Keratinocyte (primary cell): ENCODE results near the gene ERC1. TPM values are rescaled to one million over a fixed set of nuclear protein-coding genes. Genes with fewer than 3 reads are reported as not detected.

Experiments
- DNase-seq: peaks from one replicate; pipeline ENCODE4 v3.0.0-alpha.2; 2011; ENCODE audit warnings: low read depth, missing footprints, low spot score
- FAIRE-seq: peaks from 2 replicates; lab custom pipeline; 2011; peaks lifted over from hg19 to GRCh38; lab: Jason Lieb, UNC
- H2AFZ ChIP-seq: 2 replicates; pipeline ENCODE4 v1.6.0; 2012; ENCODE audit warnings: low read length, control low read depth, inconsistent platforms; ENCODE audit not compliant: control insufficient read depth
- H3K27ac ChIP-seq: 2 replicates; pipeline ENCODE4 v1.5.1; 2011; ENCODE audit warnings: low read length; ENCODE audit not compliant: control insufficient read depth, insufficient read depth
- H3K27me3 ChIP-seq: 3 replicates; pipeline ENCODE4 v1.6.0; 2011; ENCODE audit warnings: low read length; ENCODE audit not compliant: control insufficient read depth, insufficient read depth; ENCODE audit errors: extremely low read depth
- H3K36me3 ChIP-seq, 2 experiments: 2 replicates in 1 of 2; 3 replicates in 1 of 2; pipeline ENCODE4 v1.5.1; 2011; ENCODE audit warnings: low read length in 2 of 2, mild to moderate bottlenecking in 1 of 2; ENCODE audit not compliant: control insufficient read depth in 2 of 2, insufficient read depth in 2 of 2; ENCODE audit errors: extremely low read depth in 1 of 2
- H3K4me1 ChIP-seq: 3 replicates; pipeline ENCODE4 v1.5.1; 2011; ENCODE audit warnings: low read length; ENCODE audit not compliant: control insufficient read depth, insufficient read depth; ENCODE audit errors: extremely low read depth
- H3K4me2 ChIP-seq: 3 replicates; pipeline ENCODE4 v1.6.0; 2011; ENCODE audit warnings: low read depth, low read length; ENCODE audit not compliant: control insufficient read depth, insufficient read depth; ENCODE audit errors: extremely low read depth
- H3K4me3 ChIP-seq, 3 experiments: fragments of 200-600 bp in 1 of 3; sonication (generic) in 1 of 3; 2 replicates in 2 of 3; 3 replicates in 1 of 3; pipeline ENCODE4 v1.5.1; 2011 to 2016; ENCODE audit warnings: low read length in 3 of 3, mild to moderate bottlenecking in 3 of 3, control low read depth in 2 of 3, inconsistent platforms in 1 of 3, low read depth in 1 of 3, mixed read lengths in 1 of 3, mixed run types in 1 of 3, moderate library complexity in 1 of 3; ENCODE audit not compliant: control insufficient read depth in 2 of 3, insufficient read depth in 2 of 3; ENCODE audit errors: extremely low read depth in 1 of 3
- H3K79me2 ChIP-seq: 2 replicates; pipeline ENCODE4 v1.6.0; 2012; ENCODE audit warnings: low read length; ENCODE audit not compliant: control insufficient read depth, insufficient read depth
- H3K9ac ChIP-seq: 3 replicates; pipeline ENCODE4 v1.6.0; 2011; ENCODE audit warnings: low read length; ENCODE audit not compliant: control insufficient read depth, insufficient read depth; ENCODE audit errors: extremely low read depth
- H3K9me1 ChIP-seq: 3 replicates; pipeline ENCODE4 v1.6.0; 2011; ENCODE audit warnings: low read length; ENCODE audit not compliant: control insufficient read depth, insufficient read depth; ENCODE audit errors: extremely low read depth
- H3K9me3 ChIP-seq: 2 replicates; pipeline ENCODE4 v1.5.1; 2012; ENCODE audit warnings: low read depth, low read length; ENCODE audit not compliant: control insufficient read depth
- H4K20me1 ChIP-seq: 3 replicates; pipeline ENCODE4 v1.6.0; 2011; ENCODE audit warnings: low read length; ENCODE audit not compliant: control insufficient read depth, insufficient read depth; ENCODE audit errors: extremely low read depth
- CTCF ChIP-seq, 3 experiments: IDR thresholded peaks in 1 of 3; conservative IDR thresholded peaks in 1 of 3; optimal IDR thresholded peaks in 1 of 3; 2 replicates in 2 of 3; 3 replicates in 1 of 3; pipeline versions ENCODE3 to v1.5.1; 2011; ENCODE audit warnings: low read length in 3 of 3, mild to moderate bottlenecking in 3 of 3, moderate library complexity in 2 of 3, control low read depth in 1 of 3, inconsistent platforms in 1 of 3; ENCODE audit not compliant: insufficient read depth in 2 of 3; ENCODE audit errors: extremely low read depth in 1 of 3
- EZH2 ChIP-seq: IDR thresholded peaks from one replicate; pipeline ENCODE4 v1.6.1; 2012; ENCODE audit warnings: inconsistent platforms, mild to moderate bottlenecking, low read length, moderate library complexity
- dilution Hi-C: fragments of 300-500 bp; cut with MboI; formaldehyde crosslinking; loops from one replicate; pipeline ENCODE4 v1.7.0; 2020; ENCODE audit warnings: low sequenced_read_pairs; ENCODE audit not compliant: extremely low pct_ligation_motif_present
- polyA plus RNA-seq, 5 experiments: library from polyadenylated mRNA; depleted of rRNA in 3 of 5; stranded (reverse) in 3 of 5; stranded (forward) in 1 of 5; unstranded in 1 of 5; fragments of >200 nt; gene quantifications; 1 replicate in 1 of 5; 2 replicates in 3 of 5; 3 replicates in 1 of 5; pipeline versions ENCODE4 v1.2.1 to v1.2.3, GENCODE V29; 2011 to 2012; ENCODE audit warnings: missing spikeins in 2 of 5, low read depth in 1 of 5, low replicate concordance in 1 of 5

ERC1 gene
- polyA plus RNA-seq, 1 donor (not counting 4 experiments of a cell fraction or from before 2014, with no cell fraction given): 16.1 TPM

GRCh38 chr12:1351926-1352325 is 360.9 kb downstream of the ERC1 start:
- no peaks in the 10 kb centered on the region for H3K9me1 ChIP-seq
- no peaks in the 10 kb centered on the region for H4K20me1 ChIP-seq
- H3K9me3 ChIP-seq: no peaks in the 10 kb centered on the region
- dilution Hi-C loops: no loop called here
- peaks cover 0 to 1% of the 10 kb centered on the region in 2 experiments for H3K36me3 ChIP-seq
- H3K79me2 ChIP-seq: no peaks in the 10 kb centered on the region
- H3K27ac ChIP-seq: no peak overlapping the region
- TF ChIP-seq CTCF (optimal IDR thresholded peaks at IDR 0.05 in 1 of 3, IDR thresholded peaks at IDR 0.05 in 1 of 3, conservative IDR thresholded peaks at IDR 0.05 in 1 of 3; ENCODE audit: extremely low read depth in 1 of 3, insufficient read depth in 2 of 3, low read length in 3 of 3) (no peak), EZH2 (no peak)
- H3K9ac ChIP-seq: no peak overlapping the region
- H3K27me3 ChIP-seq: no peaks in the 10 kb centered on the region
- FAIRE-seq (no peak), DNase-seq (no peak)
- no peak overlapping the region for H3K4me3 ChIP-seq
- H3K4me1 ChIP-seq: peaks cover 15% of the 10 kb centered on the region
- no peak overlapping the region for H3K4me2 ChIP-seq
- H2AFZ ChIP-seq: no peak overlapping the region

- no peak overlapping the region for H3K9ac ChIP-seq
- TF ChIP-seq EZH2: no peak
- no peak for TF ChIP-seq CTCF (optimal IDR thresholded peaks at IDR 0.05 in 1 of 3, IDR thresholded peaks at IDR 0.05 in 1 of 3, conservative IDR thresholded peaks at IDR 0.05 in 1 of 3; ENCODE audit: extremely low read depth in 1 of 3, insufficient read depth in 2 of 3, low read length in 3 of 3)
- H4K20me1 ChIP-seq: no peaks in the 10 kb centered on the region
- peaks cover 0 to 3% of the 10 kb centered on the region in 2 experiments for H3K36me3 ChIP-seq
- DNase-seq: no peak
- no peak for FAIRE-seq
- no peak overlapping the region for H3K4me2 ChIP-seq
- no peak overlapping the region for H2AFZ ChIP-seq
- peaks cover 15% of the 10 kb centered on the region for H3K4me1 ChIP-seq
- no peaks in the 10 kb centered on the region for H3K9me3 ChIP-seq
- no peaks in the 10 kb centered on the region for H3K79me2 ChIP-seq
- H3K9me1 ChIP-seq: no peaks in the 10 kb centered on the region
- H3K27me3 ChIP-seq: no peaks in the 10 kb centered on the region
- dilution Hi-C loops: no loop called here
- H3K4me3 ChIP-seq: no peak overlapping the region
- no peak overlapping the region for H3K27ac ChIP-seq
Observed at GRCh38 chr12:1353451-1353850, 362.4 kb downstream of the ERC1 start.
